AG10803 (cell line): ENCODE results near the gene CHMP1B.

ENCODE experiments used
- DNase-seq: peaks from one replicate; pipeline ENCODE4 v3.0.0; 2010; ENCODE audit warnings: low read depth
- H3K4me3 ChIP-seq: 2 replicates; pipeline ENCODE4 v1.5.1; 2011; ENCODE audit warnings: mild to moderate bottlenecking, low read length, control low read depth
- CTCF ChIP-seq: conservative IDR thresholded peaks from 2 replicates; pipeline ENCODE4 v1.5.1; 2011; ENCODE audit warnings: mild to moderate bottlenecking, low read length, control low read depth, inconsistent platforms

CHMP1B gene

GRCh38 chr18:11851146-11851805, at the start of gene CHMP1B:
Gene CHMP1B, plus strand, starts transcription at chr18:11851413. Its CDS starts 99 bp downstream, at chr18:11851512.
- peak; percentile 96 for DNase-seq
- H3K4me3 ChIP-seq = peak within 1 kb of the TSS; percentile 100
- TF ChIP-seq CTCF = no peak

- no peak for TF ChIP-seq CTCF
- no peak for DNase-seq
Measured at GRCh38 chr18:11801573-11801972, 49.6 kb upstream of the CHMP1B start.

GRCh38 chr18:11802158-11802557, 49.1 kb upstream of the CHMP1B start:
- no peak overlapping the region for H3K4me3 ChIP-seq
- no peak for TF ChIP-seq CTCF
- no peak for DNase-seq

More at GRCh38 chr18:11801573-11801972, 49.6 kb upstream of the CHMP1B start:
- no peak overlapping the region for H3K4me3 ChIP-seq

GRCh38 chr18:11802586-11802985, 48.6 kb upstream of the CHMP1B start:
- DNase-seq = no peak
- no peak overlapping the region for H3K4me3 ChIP-seq
- TF ChIP-seq CTCF = no peak

GRCh38 chr18:11807233-11807632, 44.0 kb upstream of the CHMP1B start:
- TF ChIP-seq CTCF = no peak
- H3K4me3 ChIP-seq = no peak overlapping the region
- DNase-seq = peak; percentile 7

GRCh38 chr18:11808001-11808855, 43.0 kb upstream of the CHMP1B start:
- DNase-seq = peak; percentile 47
- no peak for TF ChIP-seq CTCF
- H3K4me3 ChIP-seq = no peak overlapping the region
